ENCODE data around the gene CYP27C1.

- TF ChIP-seq CTCF (IDR thresholded peaks at IDR 0.05): no peak
- TF ChIP-seq, protein P1, sequence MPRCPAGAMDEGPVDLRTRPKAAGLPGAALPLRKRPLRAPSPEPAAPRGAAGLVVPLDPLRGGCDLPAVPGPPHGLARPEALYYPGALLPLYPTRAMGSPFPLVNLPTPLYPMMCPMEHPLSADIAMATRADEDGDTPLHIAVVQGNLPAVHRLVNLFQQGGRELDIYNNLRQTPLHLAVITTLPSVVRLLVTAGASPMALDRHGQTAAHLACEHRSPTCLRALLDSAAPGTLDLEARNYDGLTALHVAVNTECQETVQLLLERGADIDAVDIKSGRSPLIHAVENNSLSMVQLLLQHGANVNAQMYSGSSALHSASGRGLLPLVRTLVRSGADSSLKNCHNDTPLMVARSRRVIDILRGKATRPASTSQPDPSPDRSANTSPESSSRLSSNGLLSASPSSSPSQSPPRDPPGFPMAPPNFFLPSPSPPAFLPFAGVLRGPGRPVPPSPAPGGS (IDR thresholded peaks at IDR 0.05): no peak
- no peak for TF ChIP-seq E2F6 (IDR thresholded peaks at IDR 0.05; ENCODE audit: borderline replicate concordance, low read depth)
- no peak for TF ChIP-seq KDM1A (IDR thresholded peaks at IDR 0.05; ENCODE audit: low read depth)
- TF ChIP-seq ESRRA (IDR thresholded peaks at IDR 0.05; ENCODE audit: borderline replicate concordance, low read length): no peak
- no peak for TF ChIP-seq SREBF2 (IDR thresholded peaks at IDR 0.05)
- no peak for TF ChIP-seq CEBPB (IDR thresholded peaks at IDR 0.05)
- TF ChIP-seq REST (IDR thresholded peaks at IDR 0.05): no peak
- no peak for TF ChIP-seq EP300 (IDR thresholded peaks at IDR 0.05)
- TF ChIP-seq POLR2A (IDR thresholded peaks at IDR 0.05; ENCODE audit: low read length): no peak
- TF ChIP-seq NR3C1 (IDR thresholded peaks at IDR 0.05): no peak
- TF ChIP-seq KDM5A (IDR thresholded peaks at IDR 0.05): no peak
- TF ChIP-seq FOSB (CRISPR knock-in tag; IDR thresholded peaks at IDR 0.05): no peak
- TF ChIP-seq, protein P2, sequence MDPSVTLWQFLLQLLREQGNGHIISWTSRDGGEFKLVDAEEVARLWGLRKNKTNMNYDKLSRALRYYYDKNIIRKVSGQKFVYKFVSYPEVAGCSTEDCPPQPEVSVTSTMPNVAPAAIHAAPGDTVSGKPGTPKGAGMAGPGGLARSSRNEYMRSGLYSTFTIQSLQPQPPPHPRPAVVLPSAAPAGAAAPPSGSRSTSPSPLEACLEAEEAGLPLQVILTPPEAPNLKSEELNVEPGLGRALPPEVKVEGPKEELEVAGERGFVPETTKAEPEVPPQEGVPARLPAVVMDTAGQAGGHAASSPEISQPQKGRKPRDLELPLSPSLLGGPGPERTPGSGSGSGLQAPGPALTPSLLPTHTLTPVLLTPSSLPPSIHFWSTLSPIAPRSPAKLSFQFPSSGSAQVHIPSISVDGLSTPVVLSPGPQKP (IDR thresholded peaks at IDR 0.05; ENCODE audit: low read depth, low read length): no peak
Observed at GRCh38 chr2:127143841-127144782, 76.0 kb downstream of the CYP27C1 start.
